M059J (cell line): ENCODE results near the gene ZBTB7A. TPM values are rescaled to one million over a fixed set of nuclear protein-coding genes. Genes with fewer than 3 reads are reported as not detected.
A peak's percentile ranks its signal among the peaks of the same experiment; 100 is the strongest.

Source experiments
- DNase-seq: peaks from one replicate; pipeline ENCODE4 v3.0.0-alpha.2; 2012; ENCODE audit warnings: low read depth
- total RNA-seq: library from RNA; depleted of rRNA; stranded (reverse); fragments of >200 nt; shearing (Covaris generic); gene quantifications from 2 replicates; pipeline ENCODE4 v1.2.3, GENCODE V29; 2014

Gene ZBTB7A
- total RNA-seq, 1 experiment from 2014 or later: 17.7 TPM

DNA sequence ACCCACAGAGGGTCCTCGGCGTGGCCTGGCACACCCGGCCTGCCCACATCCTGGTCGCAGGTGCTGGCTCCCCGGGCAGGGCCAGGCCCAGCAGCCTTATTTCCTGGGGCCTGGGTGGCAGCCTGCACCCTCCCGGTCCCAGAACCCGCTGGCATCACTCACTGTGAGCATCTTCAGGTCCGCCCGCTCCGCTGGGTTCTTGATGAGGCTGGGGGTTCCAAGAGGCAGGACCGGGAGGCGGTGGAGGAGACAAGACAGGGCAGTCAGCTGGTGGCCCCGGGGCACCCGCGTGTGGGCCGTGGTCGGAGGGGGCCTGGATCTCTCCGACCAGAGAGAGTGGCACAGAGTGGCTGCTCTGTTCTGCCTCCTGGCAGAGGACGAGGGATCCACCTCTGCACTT lies 27.6 kb upstream of the ZBTB7A start:
- DNase-seq: no peak

DNA sequence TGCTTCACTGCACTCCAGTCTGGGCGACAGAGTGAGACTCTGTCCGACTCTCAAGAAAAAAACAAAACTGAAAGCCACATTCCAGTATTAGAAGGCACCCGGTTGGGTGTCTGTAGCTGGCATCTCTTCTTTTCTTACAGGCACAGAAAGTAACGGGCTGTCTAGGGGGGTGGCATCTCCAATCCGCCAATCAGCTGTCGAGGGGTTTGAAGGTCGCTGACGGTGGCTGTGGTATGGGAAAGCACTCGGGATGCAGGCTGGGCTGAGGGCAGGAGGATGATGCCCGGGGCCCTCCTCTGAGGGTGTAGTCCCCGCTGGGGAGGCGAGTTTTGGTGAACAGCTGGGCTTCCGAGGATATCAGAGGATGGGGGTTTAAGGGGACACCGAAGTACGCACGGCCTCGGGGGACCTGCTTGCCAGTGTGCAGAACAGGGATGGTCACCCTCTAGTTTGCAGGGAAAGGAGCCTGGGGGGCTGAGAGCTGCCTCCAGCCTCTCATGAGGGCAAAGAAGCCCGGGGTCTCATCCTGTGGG lies 27.0 kb upstream of the ZBTB7A start:
- no peak for DNase-seq

GRCh38 chr19:4090356-4091220 lies 23.9 kb upstream of the ZBTB7A start:
- no peak for DNase-seq

DNA sequence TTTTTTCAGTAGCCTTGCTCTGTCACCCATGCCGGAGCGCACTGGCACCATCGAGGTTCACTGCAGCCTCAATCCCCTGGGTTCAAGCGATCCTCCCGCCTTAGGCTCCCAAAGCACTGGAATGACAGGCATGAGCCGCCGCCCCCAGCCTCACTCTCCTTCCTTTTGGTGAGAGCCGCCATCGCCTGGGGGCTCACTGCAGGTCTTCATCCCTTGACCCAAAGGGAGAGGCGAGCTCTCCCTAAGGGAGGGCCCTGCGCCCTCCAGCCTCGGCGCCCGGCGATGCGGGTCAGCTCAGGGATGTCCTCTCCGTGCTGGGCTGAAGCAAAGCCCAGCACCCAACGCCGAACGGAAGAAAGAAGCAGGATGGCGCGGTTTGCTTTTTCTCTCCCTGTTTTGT lies 23.2 kb upstream of the ZBTB7A start:
- no peak for DNase-seq

DNA sequence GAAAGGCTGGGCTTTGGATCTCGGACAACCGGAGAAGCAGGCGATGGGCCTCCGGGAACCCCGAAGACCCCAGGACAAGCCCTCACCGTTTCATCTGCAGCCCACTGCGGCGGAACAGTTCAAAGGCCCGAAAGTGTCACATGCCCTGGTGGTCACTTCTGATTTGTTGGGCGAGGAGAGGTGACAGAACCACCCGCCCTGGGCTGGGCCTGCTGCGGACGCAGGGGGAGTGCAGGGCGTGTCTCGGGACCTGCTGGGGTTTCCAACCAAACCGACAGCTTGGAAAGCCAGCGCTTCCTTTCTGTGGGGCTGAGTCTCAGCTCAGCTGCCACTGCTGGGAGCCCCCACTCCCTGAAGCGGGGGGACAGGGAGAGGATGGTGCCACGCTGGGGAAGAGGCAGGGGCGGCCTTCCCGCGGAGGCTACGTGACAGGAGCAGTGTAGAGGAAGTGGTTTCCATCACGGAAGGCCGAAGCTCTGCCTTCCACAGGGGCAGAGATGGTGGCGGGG lies 22.8 kb upstream of the ZBTB7A start:
- no peak for DNase-seq

- DNase-seq: no peak
These were observed 22.3 kb upstream of the ZBTB7A start for GRCh38 chr19:4088975-4089374.

DNA sequence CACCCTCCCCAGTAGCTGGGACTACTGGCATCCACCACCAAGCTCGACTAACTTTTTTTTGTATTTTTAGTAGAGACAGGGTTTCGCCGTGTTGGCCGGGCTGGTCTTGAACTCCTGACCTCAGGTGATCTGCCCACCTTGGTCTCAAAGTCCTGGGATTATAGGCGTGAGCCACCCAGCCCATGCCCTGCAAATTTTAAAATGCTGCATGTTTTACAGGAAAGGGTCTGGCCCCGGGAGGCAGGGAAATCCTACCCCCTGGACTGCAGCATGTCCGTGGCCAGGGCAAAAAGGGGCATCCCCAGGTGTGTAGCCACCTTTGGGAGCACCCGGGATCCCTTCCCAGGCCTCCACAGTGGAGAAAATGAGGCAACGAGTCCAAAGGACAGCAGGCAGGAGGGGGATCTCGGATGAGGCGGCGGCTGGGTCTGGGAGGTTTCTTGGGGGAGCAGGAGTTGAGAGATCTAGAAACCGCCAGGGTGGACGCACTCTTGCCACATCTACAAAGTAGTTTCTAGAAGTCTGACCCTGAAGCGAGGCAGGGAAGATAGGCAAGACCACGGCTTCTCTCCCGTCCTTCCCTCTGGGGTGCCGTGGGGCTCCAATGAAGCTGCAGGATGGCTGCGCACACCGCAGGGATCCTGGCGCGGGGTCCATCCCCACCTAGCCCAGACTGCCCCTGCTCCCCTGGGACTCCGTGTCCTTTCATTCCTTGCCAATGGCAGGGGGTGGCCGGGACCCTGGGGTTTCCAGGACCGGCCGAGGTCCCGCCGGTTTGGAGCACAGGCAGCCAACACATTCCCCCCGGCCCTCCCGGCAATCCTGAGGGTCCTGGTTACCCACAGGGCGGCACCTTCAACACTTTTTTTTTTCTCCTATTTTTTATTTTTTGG lies 21.3 kb upstream of the ZBTB7A start:
- no peak for DNase-seq

GRCh38 chr19:4086411-4086867 lies 19.7 kb upstream of the ZBTB7A start:
- DNase-seq: no peak

DNA sequence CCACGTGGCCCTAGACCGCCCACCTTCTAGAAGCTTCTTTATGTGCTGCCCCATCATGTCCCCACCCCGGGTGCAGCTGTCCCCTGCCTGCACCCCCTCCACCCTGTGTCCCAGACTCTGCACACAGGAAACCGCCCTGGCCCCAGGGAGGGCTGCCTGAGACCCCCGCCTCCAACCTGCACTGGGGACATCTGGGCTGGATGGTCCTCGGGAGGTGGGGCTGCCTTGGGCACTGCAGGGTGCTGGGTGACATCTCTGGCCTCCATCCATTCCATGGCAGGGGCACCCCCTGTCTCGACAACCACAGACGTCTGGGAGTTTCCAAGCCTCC lies 17.8 kb upstream of the ZBTB7A start:
- no peak for DNase-seq

DNA sequence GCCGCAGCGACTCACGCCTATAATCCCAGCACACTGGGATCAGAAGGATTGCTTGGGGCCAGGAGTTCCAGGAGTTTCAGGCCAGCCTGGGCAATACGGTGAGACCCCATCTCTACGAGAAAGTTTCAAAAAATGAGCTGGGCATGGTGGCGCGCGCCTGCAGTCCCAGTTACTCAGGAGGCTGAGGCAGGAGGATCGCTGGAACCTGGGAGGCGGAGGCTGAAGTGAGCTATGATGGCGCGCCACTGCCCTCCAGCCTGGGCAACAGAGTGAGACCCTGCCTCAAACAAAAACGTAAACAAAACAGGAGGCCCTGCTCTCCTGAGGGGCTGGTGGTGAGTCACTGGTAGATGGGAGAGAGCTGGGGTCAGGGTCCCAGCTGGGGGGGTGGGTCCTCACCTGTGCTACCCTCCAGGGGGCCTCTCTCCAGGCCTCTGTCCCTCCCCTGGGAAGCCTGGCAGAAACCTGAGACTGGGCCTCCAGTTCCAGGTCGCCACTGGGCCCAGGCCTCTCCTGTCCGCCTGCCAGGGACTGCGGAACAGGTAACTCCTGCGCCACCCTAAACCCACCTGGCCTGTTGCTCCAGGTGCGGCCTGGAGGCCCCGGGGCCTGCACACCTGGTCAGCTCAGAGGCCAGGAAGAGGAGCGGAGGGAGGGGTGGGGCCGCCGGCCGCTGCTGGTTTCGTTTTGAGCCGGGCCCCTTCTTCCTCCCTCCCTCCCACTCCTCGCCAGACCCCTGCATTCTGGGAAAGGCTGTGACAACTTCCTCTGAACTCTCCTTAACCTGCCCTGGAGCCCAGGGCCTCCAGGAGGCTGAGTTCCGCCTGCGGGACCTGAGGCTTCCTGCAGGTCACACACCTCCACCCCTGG lies 17.2 kb upstream of the ZBTB7A start:
- no peak for DNase-seq

GRCh38 chr19:4082172-4082571 lies 15.5 kb upstream of the ZBTB7A start:
- DNase-seq: no peak

DNA sequence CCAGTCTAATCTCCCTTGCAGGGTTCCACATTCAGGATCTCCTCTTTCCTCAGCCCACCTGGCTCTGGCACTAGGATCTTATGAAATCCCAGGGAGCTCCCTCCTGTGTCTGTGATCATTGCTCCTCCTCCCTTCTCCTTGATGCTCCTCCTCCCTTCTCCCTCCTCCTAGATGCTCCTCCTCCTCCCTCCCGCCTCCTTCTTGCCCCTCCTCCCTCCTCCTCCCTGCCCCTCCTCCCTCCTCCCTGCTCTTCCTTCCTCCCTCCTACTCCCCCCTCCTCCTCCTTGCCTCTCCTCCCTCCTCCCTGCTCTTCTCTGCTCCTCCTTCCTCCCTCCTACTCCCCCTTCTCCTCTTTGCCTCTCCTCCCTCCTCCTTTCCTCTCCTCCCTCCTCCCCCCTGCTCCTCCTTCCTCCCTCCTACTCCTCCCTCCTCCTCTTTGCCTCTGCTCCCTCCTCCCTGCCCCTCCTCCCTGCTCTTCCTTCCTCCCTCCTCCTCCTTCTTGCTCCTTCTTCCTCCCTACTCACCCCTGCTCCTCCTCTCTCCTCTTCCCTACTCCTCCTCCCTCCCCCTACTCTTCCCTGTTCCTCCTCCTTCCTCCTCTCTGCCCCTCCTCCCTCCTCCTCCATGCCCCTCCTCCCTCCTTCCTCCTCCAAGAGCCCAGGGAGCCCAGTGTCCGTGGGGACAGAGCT lies 14.9 kb upstream of the ZBTB7A start:
- no peak for DNase-seq

GRCh38 chr19:4080473-4080872 lies 13.8 kb upstream of the ZBTB7A start:
- DNase-seq: no peak

GRCh38 chr19:4077800-4078684 lies 11.3 kb upstream of the ZBTB7A start:
- peak; percentile 58 for DNase-seq

DNA sequence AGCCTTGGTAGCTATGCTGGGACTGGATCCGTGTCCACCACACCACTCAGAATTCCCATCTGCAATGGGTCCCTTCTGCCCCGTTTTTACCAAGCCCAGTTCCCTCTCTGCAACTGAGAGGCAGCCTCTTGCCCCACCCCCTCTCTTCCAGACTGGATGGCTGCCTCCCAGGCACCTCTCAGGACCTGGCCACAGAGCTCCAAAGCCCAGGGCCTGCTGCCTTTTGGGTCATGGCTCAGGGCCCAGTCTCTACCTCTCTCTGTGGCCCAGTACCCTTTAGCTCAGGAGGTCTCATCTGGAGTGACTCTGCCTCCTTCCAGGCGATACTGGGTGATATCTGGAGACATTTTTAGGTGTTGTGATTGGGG lies 10.3 kb upstream of the ZBTB7A start:
- no peak for DNase-seq

GRCh38 chr19:4075373-4075772 lies 8.7 kb upstream of the ZBTB7A start:
- no peak for DNase-seq

DNA sequence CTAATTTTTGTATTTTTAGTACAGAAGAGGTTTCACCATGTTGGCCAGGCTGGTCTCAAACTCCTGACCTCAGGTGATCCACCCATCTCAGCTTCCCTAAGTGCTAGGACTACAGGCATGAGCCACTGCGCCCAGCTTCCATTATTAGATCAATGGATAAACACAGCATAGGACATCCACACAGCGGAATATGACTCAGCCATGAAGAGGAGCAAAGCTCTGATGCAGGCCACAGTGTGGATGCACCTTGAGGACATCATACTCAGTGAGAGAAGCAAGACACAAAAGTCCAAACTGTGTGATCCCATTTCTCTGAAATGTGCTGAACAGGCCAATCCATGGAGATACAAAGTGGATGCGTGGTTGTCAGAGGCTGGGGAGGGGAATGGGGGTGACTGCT lies 4.9 kb upstream of the ZBTB7A start:
- no peak for DNase-seq

- DNase-seq: no peak
These were observed 2.7 kb upstream of the ZBTB7A start for GRCh38 chr19:4069331-4069959.
